Smooth muscle cell (in vitro differentiated cells): ENCODE data around the gene REXO4. TPM values are rescaled to one million over a fixed set of nuclear protein-coding genes. Genes with fewer than 3 reads are reported as not detected.
A peak's percentile ranks its signal among the peaks of the same experiment; 100 is the strongest.

Experiments
- DNase-seq: peaks from one replicate; lab custom pipeline; 2025; ENCODE audit not compliant: unreplicated experiment; lab: John Stamatoyannopoulos, UW
- H2AFZ ChIP-seq: fragments of 200-600 bp; sonication (generic); 2 replicates; pipeline ENCODE4 v1.6.0; 2016; ENCODE audit warnings: antibody characterized with exemption, low read depth, mild to moderate bottlenecking
- H3F3A ChIP-seq: fragments of 200-600 bp; sonication (generic); 2 replicates; pipeline ENCODE4 v1.6.0; 2017; ENCODE audit warnings: antibody characterized with exemption, low read depth
- H3K27ac ChIP-seq: fragments of 200-600 bp; sonication (generic); 2 replicates; pipeline ENCODE4 v1.5.1; 2016; ENCODE audit warnings: low read depth, mild to moderate bottlenecking
- H3K27me3 ChIP-seq: fragments of 200-600 bp; sonication (generic); 2 replicates; pipeline ENCODE4 v1.6.1; 2016; ENCODE audit warnings: low read depth, mild to moderate bottlenecking
- H3K36me3 ChIP-seq: fragments of 200-600 bp; sonication (generic); 2 replicates; pipeline ENCODE4 v1.5.1; 2016; ENCODE audit warnings: low read depth
- H3K4me1 ChIP-seq: fragments of 200-600 bp; sonication (generic); 2 replicates; pipeline ENCODE4 v1.5.1; 2016; ENCODE audit warnings: low read depth
- H3K4me2 ChIP-seq: fragments of 200-600 bp; sonication (generic); 2 replicates; pipeline ENCODE4 v1.6.0; 2016; ENCODE audit warnings: mild to moderate bottlenecking
- H3K4me3 ChIP-seq: fragments of 200-600 bp; sonication (generic); 2 replicates; pipeline ENCODE4 v1.5.1; 2016; ENCODE audit warnings: mild to moderate bottlenecking
- H3K79me2 ChIP-seq: fragments of 200-600 bp; sonication (generic); 2 replicates; pipeline ENCODE4 v1.6.0; 2016; ENCODE audit warnings: low read depth, mild to moderate bottlenecking
- H3K9ac ChIP-seq: fragments of 200-600 bp; sonication (generic); 2 replicates; pipeline ENCODE4 v1.6.0; 2016; ENCODE audit warnings: low read depth
- H3K9me3 ChIP-seq: fragments of 200-600 bp; sonication (generic); replicated peaks from 2 replicates; pipeline ENCODE4 v1.5.1; 2016; ENCODE audit warnings: low read depth
- H4K20me1 ChIP-seq: fragments of 200-600 bp; sonication (generic); 2 replicates; pipeline ENCODE4 v1.6.0; 2016; ENCODE audit warnings: low read depth
- CTCF ChIP-seq: fragments of 200-600 bp; sonication (generic); IDR thresholded peaks from 2 replicates; pipeline ENCODE4 v1.5.1; 2017; ENCODE audit warnings: borderline replicate concordance, mild to moderate bottlenecking, antibody characterized with exemption; ENCODE audit not compliant: insufficient read depth, poor library complexity, severe bottlenecking
- WGBS: methylation state at CpG from one replicate; pipeline ENCODE4 v1.1.7; 2016; ENCODE audit warnings: low lambda C conversion rate; 5-methylcytosine and 5-hydroxymethylcytosine counted together
- polyA plus RNA-seq: library from polyadenylated mRNA; unstranded; fragments of >200 nt; fragmentation: Nextera tagmentation; extraction: Ambion mirVana; gene quantifications from 2 replicates; pipeline ENCODE4 v1.2.1, GENCODE V29; 2016
- total RNA-seq: library from RNA; depleted of rRNA; stranded (reverse); fragments of >200 nt; gene quantifications from 2 replicates; pipeline ENCODE4 v1.2.3, GENCODE V29; 2014

The REXO4 gene
- total and polyA plus RNA-seq, 2 experiments from 2014 or later = 11.5 to 18.5 TPM

DNA sequence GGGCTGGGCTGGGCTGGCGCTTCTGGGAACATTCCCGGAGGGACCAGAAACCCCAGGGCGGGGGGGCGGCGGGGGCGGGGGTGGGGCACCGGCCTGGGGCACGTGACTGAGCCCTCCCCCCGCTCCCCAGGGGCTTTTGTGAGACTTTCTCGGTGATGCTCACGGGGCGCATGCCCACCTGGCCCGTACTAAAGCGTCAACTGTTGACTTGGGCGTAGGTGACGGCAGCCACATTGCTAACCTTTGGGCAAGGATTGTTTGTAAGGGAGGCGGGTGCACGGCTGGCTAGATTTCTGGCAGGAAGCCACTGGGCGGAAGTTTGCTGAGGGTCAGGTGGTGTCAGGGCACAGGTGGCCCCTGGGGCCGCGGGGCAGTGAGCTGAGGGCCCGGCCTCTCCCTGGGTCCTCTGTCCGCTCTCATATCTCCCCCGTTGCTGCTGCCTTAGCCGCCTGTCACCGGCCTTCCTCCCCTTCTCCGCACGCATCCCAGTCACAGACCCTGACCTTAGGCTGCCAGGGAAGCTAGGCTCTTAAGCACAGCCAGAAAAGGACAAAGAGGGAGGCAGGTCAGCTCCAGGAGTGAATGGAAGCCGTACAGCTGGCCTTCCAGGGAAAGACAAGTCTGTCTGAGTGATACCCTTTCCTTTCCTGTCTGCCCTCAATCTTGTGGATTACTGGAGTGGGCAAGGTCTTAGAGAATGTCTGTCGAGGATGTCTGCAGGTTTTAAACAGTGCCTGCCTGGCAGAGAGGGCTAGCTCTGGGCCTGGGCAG lies 42.8 kb upstream of the REXO4 start:
- H3F3A ChIP-seq = no peaks in the 10 kb centered on the region
- no peaks in the 10 kb centered on the region for H3K9me3 ChIP-seq
- H4K20me1 ChIP-seq = peaks cover 31% of the 10 kb centered on the region
- H3K79me2 ChIP-seq = no peaks in the 10 kb centered on the region
- H3K36me3 ChIP-seq = no peaks in the 10 kb centered on the region
- H3K9ac ChIP-seq = peak overlapping the region; percentile 92
- no peak for TF ChIP-seq CTCF
- H3K4me1 ChIP-seq = peaks cover 12% of the 10 kb centered on the region
- H3K4me2 ChIP-seq = peak overlapping the region; percentile 91
- WGBS = 9% methylated on average over 22 of the region's 30 CpGs
- H2AFZ ChIP-seq = no peak overlapping the region
- H3K27ac ChIP-seq = peak overlapping the region; percentile 79
- no peaks in the 10 kb centered on the region for H3K27me3 ChIP-seq
- peak overlapping the region; percentile 89 for H3K4me3 ChIP-seq
- no peak for DNase-seq

- under 1% methylated on average over 46 of the region's 86 CpGs for WGBS
These were observed 41.9 kb upstream of the REXO4 start, which contains the start of gene CACFD1 for GRCh38 chr9:133459476-133460404. Gene CACFD1, plus strand, starts transcription at chr9:133459978. Its CDS starts 89 bp downstream, at chr9:133460067.

GRCh38 chr9:133458643-133459312 lies 41.0 kb upstream of the REXO4 start:
- DNase-seq = no peak
- no peak for TF ChIP-seq CTCF
- Histone ChIP-seq H3K27ac (no peak overlapping the region), H3K4me3 (peak overlapping the region; percentile 89), H3K79me2 (no peaks in the 10 kb centered on the region), H3K27me3 (no peaks in the 10 kb centered on the region), H4K20me1 (peaks cover 24% of the 10 kb centered on the region), H3K36me3 (no peaks in the 10 kb centered on the region), H3F3A (no peaks in the 10 kb centered on the region), H3K9me3 (no peaks in the 10 kb centered on the region), H2AFZ (no peak overlapping the region), H3K9ac (no peak overlapping the region), H3K4me2 (peak overlapping the region; percentile 91), H3K4me1 (peaks cover 12% of the 10 kb centered on the region)
- 69% methylated on average over 16 of the region's 16 CpGs for WGBS

More at GRCh38 chr9:133459476-133460404, 41.9 kb upstream of the REXO4 start, which contains the start of gene CACFD1:
- Histone ChIP-seq H3F3A (no peaks in the 10 kb centered on the region), H3K36me3 (no peaks in the 10 kb centered on the region), H4K20me1 (peaks cover 27% of the 10 kb centered on the region), H3K27ac (peak within 1 kb of the TSS; percentile 79), H3K9ac (peak within 1 kb of the TSS; percentile 92), H3K4me1 (peaks cover 12% of the 10 kb centered on the region), H3K9me3 (no peaks in the 10 kb centered on the region), H2AFZ (peak within 1 kb of the TSS; percentile 89), H3K4me2 (peak within 1 kb of the TSS; percentile 91), H3K4me3 (peak within 1 kb of the TSS; percentile 89), H3K79me2 (no peaks in the 10 kb centered on the region), H3K27me3 (no peaks in the 10 kb centered on the region)
- DNase-seq = peak; percentile 98
- TF ChIP-seq CTCF = no peak
